ENCODE measurements around the gene CPE. TPM values are rescaled to one million over a fixed set of nuclear protein-coding genes. Genes with fewer than 3 reads are reported as not detected.

The CPE gene
- total and polyA plus RNA-seq, 2 donors (not counting 3 experiments of a cell fraction or from before 2014, with no cell fraction given): 2.7 to 9.2 TPM

GRCh38 chr4:165393704-165394103 lies 14.9 kb downstream of the CPE start:
- H3K27ac ChIP-seq (ENCODE audit: insufficient read depth, low read depth, low read length): no peak overlapping the region

More at GRCh38 chr4:165393704-165394103, 14.9 kb downstream of the CPE start:
- Histone ChIP-seq H2AFZ (ENCODE audit: low read depth, low read length) (no peak overlapping the region), H3K27me3 (ENCODE audit: control insufficient read depth in 2 of 2, insufficient read depth in 2 of 2, low read length in 2 of 2) (no peaks in the 10 kb centered on the region), H3K9ac (replicated peaks; ENCODE audit: extremely low read depth, insufficient read depth, low read length) (no peak overlapping the region), H3K36me3 (ENCODE audit: control insufficient read depth in 2 of 2, extremely low read depth in 1 of 2, insufficient read depth in 2 of 2, low read length in 2 of 2) (no peaks in the 10 kb centered on the region), H3K9me3 (replicated peaks; ENCODE audit: control insufficient read depth, insufficient read depth, low read length) (no peaks in the 10 kb centered on the region), H3K79me2 (ENCODE audit: control insufficient read depth, insufficient read depth, low read length) (no peaks in the 10 kb centered on the region), H3K4me3 (replicated peaks in 1 of 3; ENCODE audit: insufficient read depth in 1 of 3, low read depth in 1 of 3, low read length in 3 of 3) (no peak overlapping the region), H3K9me1 (replicated peaks; ENCODE audit: control insufficient read depth, extremely low read depth, insufficient read depth, low read length) (no peaks in the 10 kb centered on the region), H4K20me1 (replicated peaks; ENCODE audit: control insufficient read depth, extremely low read depth, insufficient read depth, low read length) (no peaks in the 10 kb centered on the region), H3K4me2 (ENCODE audit: insufficient read depth, low read length) (no peak overlapping the region), H3K4me1 (ENCODE audit: control insufficient read depth, extremely low read depth, insufficient read depth, low read length) (no peaks in the 10 kb centered on the region)
- ChIA-PET POLR2A (no interaction called here), CTCF (interaction anchor here (1.6 kb wide), 1 partner anchor 263 kb away, joined by 6 read pairs; no protein-coding TSS in a partner anchor)
- no TSS peak for BruUV-seq (replicated peaks)
- intact Hi-C loops (cut with micrococcal nuclease): no loop called here
- TF ChIP-seq, protein P1, sequence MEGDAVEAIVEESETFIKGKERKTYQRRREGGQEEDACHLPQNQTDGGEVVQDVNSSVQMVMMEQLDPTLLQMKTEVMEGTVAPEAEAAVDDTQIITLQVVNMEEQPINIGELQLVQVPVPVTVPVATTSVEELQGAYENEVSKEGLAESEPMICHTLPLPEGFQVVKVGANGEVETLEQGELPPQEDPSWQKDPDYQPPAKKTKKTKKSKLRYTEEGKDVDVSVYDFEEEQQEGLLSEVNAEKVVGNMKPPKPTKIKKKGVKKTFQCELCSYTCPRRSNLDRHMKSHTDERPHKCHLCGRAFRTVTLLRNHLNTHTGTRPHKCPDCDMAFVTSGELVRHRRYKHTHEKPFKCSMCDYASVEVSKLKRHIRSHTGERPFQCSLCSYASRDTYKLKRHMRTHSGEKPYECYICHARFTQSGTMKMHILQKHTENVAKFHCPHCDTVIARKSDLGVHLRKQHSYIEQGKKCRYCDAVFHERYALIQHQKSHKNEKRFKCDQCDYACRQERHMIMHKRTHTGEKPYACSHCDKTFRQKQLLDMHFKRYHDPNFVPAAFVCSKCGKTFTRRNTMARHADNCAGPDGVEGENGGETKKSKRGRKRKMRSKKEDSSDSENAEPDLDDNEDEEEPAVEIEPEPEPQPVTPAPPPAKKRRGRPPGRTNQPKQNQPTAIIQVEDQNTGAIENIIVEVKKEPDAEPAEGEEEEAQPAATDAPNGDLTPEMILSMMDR (IDR thresholded peaks at IDR 0.05; ENCODE audit: extremely low read depth in 1 of 2, insufficient read depth in 1 of 2, low read depth in 1 of 2, low read length in 2 of 2): no peak
- TF ChIP-seq POLR2AphosphoS5 (IDR thresholded peaks at IDR 0.05; ENCODE audit: insufficient read depth, low read depth, low read length) (no peak), FOS (IDR thresholded peaks at IDR 0.05; ENCODE audit: borderline replicate concordance, insufficient read depth, low read length) (no peak), EZH2 (IDR thresholded peaks at IDR 0.05; ENCODE audit: borderline replicate concordance, low read depth, low read length, severe bottlenecking) (no peak), MYC (IDR thresholded peaks at IDR 0.05; ENCODE audit: low read depth, low read length) (no peak), POLR2A (IDR thresholded peaks at IDR 0.05; ENCODE audit: low read depth, low read length) (no peak), GATA2 (IDR thresholded peaks at IDR 0.05; ENCODE audit: insufficient read depth, insufficient read length, low read depth, low read length) (no peak), MAX (IDR thresholded peaks at IDR 0.05; ENCODE audit: insufficient read depth, insufficient read length) (no peak), JUN (IDR thresholded peaks at IDR 0.05; ENCODE audit: borderline replicate concordance, insufficient read depth, insufficient read length, low read depth) (no peak)
- no peak for FAIRE-seq
- peak; percentile 40 for DNase-seq (ENCODE audit: low read depth, low spot score)
- dilution Hi-C loops (cut with MboI; ENCODE audit: extremely low pct_ligation_motif_present, low sequenced_read_pairs): no loop called here

Measured in endothelial cell of umbilical vein (primary cell).